Measurements from ENCODE around the gene AMBRA1.
A peak's percentile ranks its signal among the peaks of the same experiment; 100 is the strongest.

AMBRA1 gene

GRCh38 chr11:46616551-46617133 is 22.8 kb upstream of the AMBRA1 start:
- peak; percentile 40; the same call in 2 of the 3 replicates for ATAC-seq
- TF ChIP-seq ESRRG (CRISPR knock-in tag; IDR thresholded peaks at IDR 0.05) (no peak), PATZ1 (CRISPR knock-in tag; IDR thresholded peaks at IDR 0.05; ENCODE audit: borderline replicate concordance) (no peak), ZNF70 (CRISPR knock-in tag; IDR thresholded peaks at IDR 0.05) (no peak), ZFP3 (CRISPR knock-in tag; IDR thresholded peaks at IDR 0.05) (no peak), ISL1 (CRISPR knock-in tag; IDR thresholded peaks at IDR 0.05) (no peak)

GRCh38 chr11:46615756-46616155 is 21.9 kb upstream of the AMBRA1 start:
- TF ChIP-seq TSHZ2 (CRISPR knock-in tag; IDR thresholded peaks at IDR 0.05) (no peak), OSR1 (CRISPR knock-in tag; IDR thresholded peaks at IDR 0.05) (no peak), ESRRG (CRISPR knock-in tag; IDR thresholded peaks at IDR 0.05) (no peak)
- ATAC-seq, result no peak

GRCh38 chr11:46612326-46612725 is 18.5 kb upstream of the AMBRA1 start:
- TF ChIP-seq CSRNP3 (CRISPR knock-in tag; IDR thresholded peaks at IDR 0.05), result no peak
- TF ChIP-seq BACH2 (CRISPR knock-in tag; IDR thresholded peaks at IDR 0.05; ENCODE audit: borderline replicate concordance), result no peak
- TF ChIP-seq PATZ1 (CRISPR knock-in tag; IDR thresholded peaks at IDR 0.05; ENCODE audit: borderline replicate concordance), result no peak
- TF ChIP-seq POU6F1 (CRISPR knock-in tag; IDR thresholded peaks at IDR 0.05; ENCODE audit: borderline replicate concordance, low read depth), result no peak
- TF ChIP-seq ESRRG (CRISPR knock-in tag; IDR thresholded peaks at IDR 0.05), result no peak
- no peak for TF ChIP-seq RARB (CRISPR knock-in tag; IDR thresholded peaks at IDR 0.05)
- TF ChIP-seq OSR1 (CRISPR knock-in tag; IDR thresholded peaks at IDR 0.05), result no peak
- no peak for TF ChIP-seq ARNTL (CRISPR knock-in tag; IDR thresholded peaks at IDR 0.05; ENCODE audit: borderline replicate concordance, low read depth)
- no peak for TF ChIP-seq ISL1 (CRISPR knock-in tag; IDR thresholded peaks at IDR 0.05)
- no peak for TF ChIP-seq ZNF70 (CRISPR knock-in tag; IDR thresholded peaks at IDR 0.05)
- no peak for TF ChIP-seq CSDC2 (CRISPR knock-in tag; IDR thresholded peaks at IDR 0.05)
- no peak for TF ChIP-seq TSHZ2 (CRISPR knock-in tag; IDR thresholded peaks at IDR 0.05)
- no peak for TF ChIP-seq ZC3H10 (CRISPR knock-in tag; IDR thresholded peaks at IDR 0.05)
- TF ChIP-seq TCF4 (CRISPR knock-in tag; IDR thresholded peaks at IDR 0.05; ENCODE audit: borderline replicate concordance), result no peak
- no peak for TF ChIP-seq ZNF8 (CRISPR knock-in tag; IDR thresholded peaks at IDR 0.05)
- ATAC-seq, result no peak

Measured in SK-N-SH treated with all-trans-retinoic acid at 6 μM for 48 hours (cell line).